IMR-90 (cell line): Measurements from ENCODE around the gene STMN3.

ENCODE experiments used
- BHLHE40 ChIP-seq: fragments of 150-350 bp; IDR thresholded peaks from 2 replicates; pipeline ENCODE4 v1.6.1; 2016; ENCODE audit warnings: mild to moderate bottlenecking, low read depth, low read length
- CEBPB ChIP-seq: IDR thresholded peaks from 2 replicates; pipeline ENCODE4 v1.6.1; 2012; ENCODE audit warnings: low read depth, low read length, improper control_type of control experiment
- CTCF ChIP-seq: conservative IDR thresholded peaks from 2 replicates; pipeline ENCODE4 v1.5.1; 2012; ENCODE audit warnings: mild to moderate bottlenecking, low read depth, low read length, improper control_type of control experiment
- ELK1 ChIP-seq: fragments of 150-350 bp; IDR thresholded peaks from 2 replicates; pipeline ENCODE4 v1.6.1; 2016; ENCODE audit warnings: low read depth, mild to moderate bottlenecking, low read length, moderate library complexity, borderline replicate concordance
- FOS ChIP-seq: fragments of 150-350 bp; IDR thresholded peaks from 2 replicates; pipeline ENCODE4 v1.6.1; 2016; ENCODE audit warnings: low read depth, low read length
- MAFK ChIP-seq: IDR thresholded peaks from 2 replicates; pipeline ENCODE4 v1.6.1; 2012; ENCODE audit warnings: low read depth, low read length, improper control_type of control experiment
- MAZ ChIP-seq: IDR thresholded peaks from 2 replicates; pipeline ENCODE4 v1.6.1; 2012; ENCODE audit warnings: low read depth, mild to moderate bottlenecking, low read length, improper control_type of control experiment, moderate library complexity, borderline replicate concordance
- POLR2A ChIP-seq: IDR thresholded peaks from 2 replicates; pipeline ENCODE4 v1.6.1; 2012; ENCODE audit warnings: mild to moderate bottlenecking, low read depth, low read length
- RAD21 ChIP-seq: IDR thresholded peaks from 2 replicates; pipeline ENCODE4 v1.6.1; 2012; ENCODE audit warnings: low read length, improper control_type of control experiment
- RCOR1 ChIP-seq: IDR thresholded peaks from 2 replicates; pipeline ENCODE4 v1.6.1; 2012; ENCODE audit warnings: mild to moderate bottlenecking, low read length, improper control_type of control experiment; ENCODE audit not compliant: insufficient replicate concordance
- RFX5 ChIP-seq: IDR thresholded peaks from 2 replicates; pipeline ENCODE4 v1.8.0; 2012; ENCODE audit warnings: low read depth, mild to moderate bottlenecking, low read length, moderate library complexity
- SMC3 ChIP-seq: fragments of 150-350 bp; IDR thresholded peaks from 2 replicates; pipeline ENCODE4 v1.6.1; 2016; ENCODE audit warnings: low read depth, mild to moderate bottlenecking, antibody characterized with exemption, low read length, moderate library complexity
- USF2 ChIP-seq: fragments of 150-350 bp; IDR thresholded peaks from 2 replicates; pipeline ENCODE4 v1.6.1; 2017; ENCODE audit warnings: mild to moderate bottlenecking, antibody characterized with exemption, low read length, low read depth

- TF ChIP-seq POLR2A (no peak), CTCF (no peak), FOS (no peak), RAD21 (no peak), RFX5 (no peak), CEBPB (no peak), RCOR1 (no peak), USF2 (no peak), BHLHE40 (no peak), MAZ (no peak), MAFK (no peak), SMC3 (no peak), ELK1 (no peak)
Measured at GRCh38 chr20:63648895-63649589, 4.2 kb downstream of the STMN3 start.
